ENCODE measurements around the gene IL17RA. TPM values are rescaled to one million over a fixed set of nuclear protein-coding genes. Genes with fewer than 3 reads are reported as not detected.

Gene IL17RA
- total RNA-seq, 1 experiment from 2014 or later: 13.6 TPM

GRCh38 chr22:17152340-17152739, 67.5 kb downstream of the IL17RA start:
- peak; percentile 51 for DNase-seq (ENCODE audit: low read depth)

GRCh38 chr22:17152971-17153370, 68.2 kb downstream of the IL17RA start:
- no peak for DNase-seq (ENCODE audit: low read depth)

- no peak for DNase-seq (ENCODE audit: low read depth)
Observed at GRCh38 chr22:17155941-17156340, 71.1 kb downstream of the IL17RA start.

GRCh38 chr22:17157714-17158113, 72.9 kb downstream of the IL17RA start:
- DNase-seq (ENCODE audit: low read depth): no peak

GRCh38 chr22:17158176-17158567, 73.4 kb downstream of the IL17RA start:
- no peak for DNase-seq (ENCODE audit: low read depth)

- peak; percentile 84 for DNase-seq (ENCODE audit: low read depth)
Observed at GRCh38 chr22:17158568-17159503, 74.0 kb downstream of the IL17RA start, which contains the start of gene HDHD5. Gene HDHD5, minus strand, starts transcription at chr22:17159277. Its CDS starts 26 bp downstream, at chr22:17159251.

- peak; percentile 56 for DNase-seq (ENCODE audit: low read depth)
Observed at GRCh38 chr22:17159504-17159951, 74.7 kb downstream of the IL17RA start.

- no peak for DNase-seq (ENCODE audit: low read depth)
Observed at GRCh38 chr22:17161991-17162390, 77.2 kb downstream of the IL17RA start.

GRCh38 chr22:17162731-17163130, 77.9 kb downstream of the IL17RA start:
- DNase-seq (ENCODE audit: low read depth): no peak

- DNase-seq (ENCODE audit: low read depth): peak; percentile 6
Observed at GRCh38 chr22:17164392-17165024, 79.7 kb downstream of the IL17RA start.

Other genes starting within 250 kb of the IL17RA start
- gene GAB4, start 76.8 kb upstream of the IL17RA start, total RNA-seq (2014; rRNA removed): not detected in 2 replicates
- gene TMEM121B, start 36.4 kb downstream of the IL17RA start, total RNA-seq (2014; rRNA removed): 0.13 and 0.29 TPM in 2 replicates
- gene HDHD5, start 74.3 kb downstream of the IL17RA start, total RNA-seq (2014; rRNA removed): 53.4 and 62.3 TPM in 2 replicates
- gene ADA2, start 134.4 kb downstream of the IL17RA start, total RNA-seq (2014; rRNA removed): 0.80 and 1.5 TPM in 2 replicates

Measured in LHCN-M2 (cell line).